Measurements from ENCODE around the gene ACOT9.
"Not testable (repeated sequence)": the region's sequence is repeated elsewhere in the genome, so short reads cannot be mapped to it uniquely, and the experiment has no call there.

ACOT9 gene

DNA sequence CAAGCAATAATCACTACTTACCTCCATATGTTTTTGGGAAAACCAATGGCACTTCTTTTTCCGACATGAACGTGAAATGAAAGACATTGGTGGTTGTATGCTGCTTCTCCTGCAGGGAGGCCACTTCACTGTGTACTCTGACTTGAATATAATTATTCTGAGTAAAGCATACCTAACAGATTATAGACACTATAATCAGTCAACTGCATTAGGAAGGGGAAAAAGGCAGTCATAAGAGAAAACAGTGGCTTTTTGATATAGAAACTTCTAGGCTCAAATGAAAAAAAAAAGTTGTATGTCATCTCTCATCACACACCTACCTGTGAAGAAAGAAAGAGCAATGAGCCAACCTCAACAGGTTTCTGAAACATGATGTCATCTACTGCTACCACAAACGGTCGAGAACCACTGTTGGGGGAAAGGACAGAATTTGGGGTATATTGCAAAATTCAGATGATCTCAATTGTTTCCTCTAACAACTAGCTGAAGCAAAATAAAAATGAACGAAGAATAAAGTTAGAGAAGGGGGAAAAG is 38.3 kb downstream of the ACOT9 start:
- Histone ChIP-seq H3K27me3 (ENCODE audit: control insufficient read depth in 1 of 2, insufficient read depth in 2 of 2, low read length in 2 of 2) (no peaks in the 10 kb centered on the region), H3K36me3 (ENCODE audit: control insufficient read depth in 1 of 2, insufficient read depth in 2 of 2, low read length in 2 of 2) (peaks cover 0 to 27% of the 10 kb centered on the region in 2 donors), H3K4me3 (ENCODE audit: low read depth in 1 of 2, low read length in 2 of 2) (no peak overlapping the region), H3K27ac (ENCODE audit: low read depth, low read length) (no peak overlapping the region), H3K9me3 (ENCODE audit: control insufficient read depth in 1 of 2, low read length in 2 of 2) (no peaks in the 10 kb centered on the region), H3K4me1 (ENCODE audit: control insufficient read depth in 1 of 2, insufficient read depth in 2 of 2, low read length in 2 of 2) (no peaks in the 10 kb centered on the region), H3K9ac (ENCODE audit: low read depth in 1 of 2, low read length in 2 of 2) (no peak overlapping the region)

DNA sequence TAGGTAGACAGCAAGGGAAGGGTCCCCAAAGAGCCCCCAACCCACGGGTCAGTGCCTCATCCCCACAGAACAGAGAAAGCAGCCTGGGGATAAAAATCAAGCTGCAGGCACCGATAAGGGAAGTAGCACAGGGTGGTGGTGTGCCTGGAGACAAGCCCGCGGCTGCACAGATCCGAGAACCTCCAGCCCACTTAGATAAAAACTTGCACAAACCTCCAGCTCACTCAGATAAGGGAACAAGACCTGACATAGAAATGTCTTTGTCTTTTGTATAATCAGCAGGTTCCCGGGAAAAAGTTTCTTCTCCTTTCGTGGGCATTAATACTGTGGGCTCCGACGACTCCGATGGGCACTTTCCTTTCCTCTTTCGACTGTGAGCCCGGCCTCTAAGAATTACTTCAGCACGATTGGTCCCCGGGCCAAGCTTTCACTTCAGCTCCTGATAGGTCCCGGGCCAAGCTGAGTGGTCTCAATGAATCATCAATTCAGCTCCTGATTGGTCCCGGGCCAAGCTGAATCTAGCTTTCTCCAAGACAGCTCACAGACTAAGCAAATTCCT is 43.4 kb downstream of the ACOT9 start:
- no peak overlapping the region for H3K27ac ChIP-seq (ENCODE audit: low read depth, low read length)
- no peaks in the 10 kb centered on the region for H3K4me1 ChIP-seq (ENCODE audit: control insufficient read depth in 1 of 2, insufficient read depth in 2 of 2, low read length in 2 of 2)
- H3K4me3 ChIP-seq (ENCODE audit: low read depth in 1 of 2, low read length in 2 of 2) = no peak overlapping the region
- no peaks in the 10 kb centered on the region for H3K9me3 ChIP-seq (ENCODE audit: control insufficient read depth in 1 of 2, low read length in 2 of 2)
- no peak overlapping the region for H3K9ac ChIP-seq (ENCODE audit: low read depth in 1 of 2, low read length in 2 of 2)
- H3K27me3 ChIP-seq (ENCODE audit: control insufficient read depth in 1 of 2, insufficient read depth in 2 of 2, low read length in 2 of 2) = no peaks in the 10 kb centered on the region
- H3K36me3 ChIP-seq (ENCODE audit: control insufficient read depth in 1 of 2, insufficient read depth in 2 of 2, low read length in 2 of 2) = peaks cover 0 to 15% of the 10 kb centered on the region in 2 donors

DNA sequence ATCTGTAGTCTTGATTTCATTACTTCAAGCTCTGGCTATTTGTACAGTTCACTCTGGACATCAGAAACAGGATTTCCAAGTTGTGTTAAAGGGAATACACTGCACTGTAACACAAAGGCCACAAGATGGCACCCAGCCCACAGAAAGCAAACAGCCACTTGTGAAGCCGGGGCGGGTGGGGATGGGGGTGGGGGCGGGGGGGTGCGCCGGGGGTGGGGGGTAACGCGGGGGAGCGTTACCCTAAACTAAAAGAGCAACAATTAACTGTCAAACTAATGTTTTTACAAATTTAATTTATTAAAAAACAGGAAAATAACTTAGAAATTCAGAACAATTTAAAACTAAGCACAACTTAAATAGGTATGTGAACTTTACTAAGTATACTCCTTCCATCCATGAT is 48.5 kb downstream of the ACOT9 start:
- no peaks in the 10 kb centered on the region for H3K27me3 ChIP-seq (ENCODE audit: control insufficient read depth in 1 of 2, insufficient read depth in 2 of 2, low read length in 2 of 2)
- no peaks in the 10 kb centered on the region for H3K4me1 ChIP-seq (ENCODE audit: control insufficient read depth in 1 of 2, insufficient read depth in 2 of 2, low read length in 2 of 2)
- no peaks in the 10 kb centered on the region for H3K9me3 ChIP-seq (ENCODE audit: control insufficient read depth in 1 of 2, low read length in 2 of 2)
- no peak overlapping the region for H3K9ac ChIP-seq (ENCODE audit: low read depth in 1 of 2, low read length in 2 of 2)
- no peaks in the 10 kb centered on the region for H3K36me3 ChIP-seq (ENCODE audit: control insufficient read depth in 1 of 2, insufficient read depth in 2 of 2, low read length in 2 of 2)
- H3K27ac ChIP-seq (ENCODE audit: low read depth, low read length) = no peak overlapping the region
- no peak overlapping the region for H3K4me3 ChIP-seq (ENCODE audit: low read depth in 1 of 2, low read length in 2 of 2)

- H3K36me3 ChIP-seq (ENCODE audit: control insufficient read depth in 1 of 2, insufficient read depth in 2 of 2, low read length in 2 of 2) = no peaks in the 10 kb centered on the region
- no peak overlapping the region for H3K4me3 ChIP-seq (ENCODE audit: low read depth in 1 of 2, low read length in 2 of 2)
- H3K27ac ChIP-seq (ENCODE audit: low read depth, low read length) = no peak overlapping the region
- H3K27me3 ChIP-seq (ENCODE audit: control insufficient read depth in 1 of 2, insufficient read depth in 2 of 2, low read length in 2 of 2) = no peaks in the 10 kb centered on the region
- H3K9me3 ChIP-seq (ENCODE audit: control insufficient read depth in 1 of 2, low read length in 2 of 2) = no peaks in the 10 kb centered on the region
- no peaks in the 10 kb centered on the region for H3K4me1 ChIP-seq (ENCODE audit: control insufficient read depth in 1 of 2, insufficient read depth in 2 of 2, low read length in 2 of 2)
- no peak overlapping the region for H3K9ac ChIP-seq (ENCODE audit: low read depth in 1 of 2, low read length in 2 of 2)
These were observed 50.9 kb downstream of the ACOT9 start for GRCh38 chrX:23692166-23692565.

DNA sequence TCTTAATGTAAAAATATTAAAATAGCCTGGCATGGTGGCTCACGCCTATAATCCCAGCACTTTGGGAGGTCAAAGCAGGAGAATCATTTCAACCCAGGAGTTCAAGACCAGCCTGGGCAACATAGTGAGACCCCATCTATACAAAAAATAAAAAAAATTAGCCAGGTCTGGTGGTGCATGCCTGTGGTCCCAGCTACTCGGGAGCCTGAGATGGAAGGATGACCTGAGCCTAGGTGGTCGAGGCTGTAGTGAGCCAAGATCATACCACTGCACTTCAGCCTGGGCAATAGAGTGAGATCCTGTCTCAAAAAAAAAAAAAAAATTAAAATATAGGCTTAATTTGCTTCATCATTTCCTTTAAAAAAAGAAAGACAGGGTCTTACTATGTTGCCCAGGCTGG is 66.6 kb downstream of the ACOT9 start:
- not testable (repeated sequence) for H3K27me3 ChIP-seq (ENCODE audit: control insufficient read depth in 1 of 2, insufficient read depth in 2 of 2, low read length in 2 of 2); H3K4me1 ChIP-seq (ENCODE audit: control insufficient read depth in 1 of 2, insufficient read depth in 2 of 2, low read length in 2 of 2); H3K4me3 ChIP-seq (ENCODE audit: low read depth in 1 of 2, low read length in 2 of 2); H3K9me3 ChIP-seq (ENCODE audit: control insufficient read depth in 1 of 2, low read length in 2 of 2); H3K9ac ChIP-seq (ENCODE audit: low read depth in 1 of 2, low read length in 2 of 2); H3K27ac ChIP-seq (ENCODE audit: low read depth, low read length); H3K36me3 ChIP-seq (ENCODE audit: control insufficient read depth in 1 of 2, insufficient read depth in 2 of 2, low read length in 2 of 2)

DNA sequence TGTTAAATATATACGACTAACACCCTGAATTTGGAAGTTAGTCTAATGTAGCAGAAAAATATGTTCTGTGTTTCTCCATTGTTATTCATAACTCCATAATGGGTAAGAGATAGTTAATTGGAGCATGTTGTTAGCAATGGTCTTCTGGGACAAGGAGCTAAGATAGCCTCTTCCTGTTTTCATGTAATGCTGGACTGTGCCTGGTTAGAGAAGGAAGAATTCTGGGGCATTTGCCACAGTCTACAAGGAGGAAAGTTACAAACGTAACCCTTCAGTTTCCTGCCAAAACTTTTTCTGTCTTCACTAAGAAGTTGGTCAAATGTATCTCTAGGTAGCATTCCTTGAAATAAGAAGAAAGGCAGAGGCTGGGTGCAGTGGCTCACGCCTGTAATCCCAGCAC is 70.0 kb downstream of the ACOT9 start:
- Histone ChIP-seq H3K9ac (ENCODE audit: low read depth in 1 of 2, low read length in 2 of 2) (no peak overlapping the region), H3K4me1 (ENCODE audit: control insufficient read depth in 1 of 2, insufficient read depth in 2 of 2, low read length in 2 of 2) (peaks cover 0 to 5% of the 10 kb centered on the region in 2 donors), H3K9me3 (ENCODE audit: control insufficient read depth in 1 of 2, low read length in 2 of 2) (no peaks in the 10 kb centered on the region), H3K27me3 (ENCODE audit: control insufficient read depth in 1 of 2, insufficient read depth in 2 of 2, low read length in 2 of 2) (no peaks in the 10 kb centered on the region), H3K36me3 (ENCODE audit: control insufficient read depth in 1 of 2, insufficient read depth in 2 of 2, low read length in 2 of 2) (peaks cover 0 to 8% of the 10 kb centered on the region in 2 donors), H3K4me3 (ENCODE audit: low read depth in 1 of 2, low read length in 2 of 2) (no peak overlapping the region), H3K27ac (ENCODE audit: low read depth, low read length) (no peak overlapping the region)

- Histone ChIP-seq H3K9me3 (ENCODE audit: control insufficient read depth in 1 of 2, low read length in 2 of 2) (no peaks in the 10 kb centered on the region), H3K4me3 (ENCODE audit: low read depth in 1 of 2, low read length in 2 of 2) (no peak overlapping the region), H3K4me1 (ENCODE audit: control insufficient read depth in 1 of 2, insufficient read depth in 2 of 2, low read length in 2 of 2) (peaks cover 0 to 5% of the 10 kb centered on the region in 2 donors), H3K27me3 (ENCODE audit: control insufficient read depth in 1 of 2, insufficient read depth in 2 of 2, low read length in 2 of 2) (no peaks in the 10 kb centered on the region), H3K36me3 (ENCODE audit: control insufficient read depth in 1 of 2, insufficient read depth in 2 of 2, low read length in 2 of 2) (no peaks in the 10 kb centered on the region), H3K9ac (ENCODE audit: low read depth in 1 of 2, low read length in 2 of 2) (no peak overlapping the region), H3K27ac (ENCODE audit: low read depth, low read length) (no peak overlapping the region)
These were observed 72.5 kb downstream of the ACOT9 start for GRCh38 chrX:23670528-23670927.

GRCh38 chrX:23668335-23668734 is 74.7 kb downstream of the ACOT9 start:
- Histone ChIP-seq H3K9me3 (ENCODE audit: control insufficient read depth in 1 of 2, low read length in 2 of 2) (no peaks in the 10 kb centered on the region), H3K27ac (ENCODE audit: low read depth, low read length) (no peak overlapping the region), H3K9ac (ENCODE audit: low read depth in 1 of 2, low read length in 2 of 2) (peak overlapping the region in 1 of 2 donors; percentile 65), H3K27me3 (ENCODE audit: control insufficient read depth in 1 of 2, insufficient read depth in 2 of 2, low read length in 2 of 2) (no peaks in the 10 kb centered on the region), H3K4me1 (ENCODE audit: control insufficient read depth in 1 of 2, insufficient read depth in 2 of 2, low read length in 2 of 2) (peaks cover 0 to 5% of the 10 kb centered on the region in 2 donors), H3K4me3 (ENCODE audit: low read depth in 1 of 2, low read length in 2 of 2) (peak overlapping the region; percentile 82), H3K36me3 (ENCODE audit: control insufficient read depth in 1 of 2, insufficient read depth in 2 of 2, low read length in 2 of 2) (no peaks in the 10 kb centered on the region)

- H3K4me3 ChIP-seq (ENCODE audit: low read depth in 1 of 2, low read length in 2 of 2) = peak within 1 kb of the TSS; percentile 82
- H3K27ac ChIP-seq (ENCODE audit: low read depth, low read length) = peak within 1 kb of the TSS; percentile 56
- peaks cover 0 to 5% of the 10 kb centered on the region in 2 donors for H3K4me1 ChIP-seq (ENCODE audit: control insufficient read depth in 1 of 2, insufficient read depth in 2 of 2, low read length in 2 of 2)
- H3K27me3 ChIP-seq (ENCODE audit: control insufficient read depth in 1 of 2, insufficient read depth in 2 of 2, low read length in 2 of 2) = no peaks in the 10 kb centered on the region
- no peaks in the 10 kb centered on the region for H3K9me3 ChIP-seq (ENCODE audit: control insufficient read depth in 1 of 2, low read length in 2 of 2)
- no peaks in the 10 kb centered on the region for H3K36me3 ChIP-seq (ENCODE audit: control insufficient read depth in 1 of 2, insufficient read depth in 2 of 2, low read length in 2 of 2)
- peak within 1 kb of the TSS; percentile 63 to 65 for H3K9ac ChIP-seq (ENCODE audit: low read depth in 1 of 2, low read length in 2 of 2)
These were observed 75.6 kb downstream of the ACOT9 start, which contains the start of gene PRDX4 for GRCh38 chrX:23667239-23668177. TSS of gene PRDX4 (plus strand) at chrX:23667493. CDS start at chrX:23667571, 78 bp downstream.

- H3K27ac ChIP-seq (ENCODE audit: low read depth, low read length) = no peak overlapping the region
- H3K4me3 ChIP-seq (ENCODE audit: low read depth in 1 of 2, low read length in 2 of 2) = no peak overlapping the region
- H3K9me3 ChIP-seq (ENCODE audit: control insufficient read depth in 1 of 2, low read length in 2 of 2) = no peaks in the 10 kb centered on the region
- H3K36me3 ChIP-seq (ENCODE audit: control insufficient read depth in 1 of 2, insufficient read depth in 2 of 2, low read length in 2 of 2) = no peaks in the 10 kb centered on the region
- H3K4me1 ChIP-seq (ENCODE audit: control insufficient read depth in 1 of 2, insufficient read depth in 2 of 2, low read length in 2 of 2) = peaks cover 0 to 5% of the 10 kb centered on the region in 2 donors
- H3K9ac ChIP-seq (ENCODE audit: low read depth in 1 of 2, low read length in 2 of 2) = no peak overlapping the region
- no peaks in the 10 kb centered on the region for H3K27me3 ChIP-seq (ENCODE audit: control insufficient read depth in 1 of 2, insufficient read depth in 2 of 2, low read length in 2 of 2)
These were observed 76.8 kb downstream of the ACOT9 start for GRCh38 chrX:23666282-23666681.
